Stimulated activated CD4-positive, alpha-beta T cell treated with anti-CD3 and anti-CD28 coated beads, Interleukin-2, amount 100 ng/mL, for 4 hours (primary cell): ENCODE data around the gene PTPN14.

Experiments used
- DNase-seq: peaks from one replicate; pipeline ENCODE4 v3.0.0-alpha.2; 2020; ENCODE audit warnings: low read depth

PTPN14 gene

GRCh38 chr1:214453109-214453722 lies 98.2 kb downstream of the PTPN14 start:
- no peak for DNase-seq

GRCh38 chr1:214452152-214452784 lies 99.1 kb downstream of the PTPN14 start:
- DNase-seq: no peak

DNA sequence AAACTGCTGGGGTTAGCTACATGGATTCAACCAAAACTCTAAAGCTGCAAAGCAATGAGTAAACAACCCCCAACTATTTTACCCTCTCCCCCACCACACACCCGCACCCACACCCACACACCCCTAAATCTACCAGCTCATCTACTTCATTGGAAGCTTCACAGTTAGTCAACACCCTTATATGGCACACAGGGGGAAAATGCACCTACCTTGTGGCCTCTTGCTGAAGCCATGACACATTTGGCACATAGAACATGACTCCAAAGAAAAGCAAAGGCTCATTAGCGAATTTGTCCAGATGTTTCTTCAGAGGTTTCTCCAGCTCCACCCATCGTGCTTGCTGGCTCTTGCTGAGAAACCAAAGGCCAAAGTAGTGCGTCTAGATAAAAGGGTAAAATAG lies 99.8 kb downstream of the PTPN14 start:
- DNase-seq: no peak

- no peak for DNase-seq
These were observed 102.0 kb downstream of the PTPN14 start for GRCh38 chr1:214449371-214449770.

GRCh38 chr1:214448536-214448935 lies 102.9 kb downstream of the PTPN14 start:
- DNase-seq: no peak

GRCh38 chr1:214447557-214447871 lies 103.9 kb downstream of the PTPN14 start:
- no peak for DNase-seq

DNA sequence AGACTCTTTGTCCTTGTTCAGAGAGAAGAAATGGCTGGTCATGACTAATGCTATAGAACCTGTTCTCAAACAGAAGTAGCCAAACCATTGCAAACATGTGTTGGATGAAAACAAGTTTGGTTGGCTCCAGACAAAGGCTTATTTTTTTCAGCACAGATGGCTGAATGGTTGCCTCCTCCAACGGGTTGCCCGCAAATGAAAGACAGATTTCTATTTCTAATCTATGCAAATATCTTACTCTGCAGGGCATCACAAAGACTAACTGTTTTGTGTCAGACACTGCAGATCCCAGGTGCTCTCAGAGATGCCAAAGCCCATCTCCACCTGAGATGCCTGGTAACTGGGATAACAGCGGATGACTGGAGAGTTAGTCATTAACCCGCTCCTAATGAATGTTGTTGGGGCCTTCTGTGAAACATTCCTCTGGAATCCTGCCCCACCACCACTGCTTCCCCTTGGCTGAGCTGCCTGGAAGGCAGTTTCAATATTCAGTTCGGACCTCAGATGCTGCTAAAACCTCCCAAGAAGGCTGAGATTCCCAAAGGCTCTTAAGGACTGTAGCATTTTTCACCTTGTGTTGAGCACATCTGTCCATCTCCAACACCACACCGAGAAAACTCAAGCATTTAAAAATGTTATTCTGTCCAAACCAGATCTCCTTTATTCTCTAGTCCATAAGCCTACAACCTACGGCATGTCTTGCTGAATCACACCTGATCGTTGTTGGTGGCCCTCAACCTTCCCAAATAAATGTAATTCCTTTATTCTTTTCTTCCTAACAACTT lies 104.4 kb downstream of the PTPN14 start:
- no peak for DNase-seq

DNA sequence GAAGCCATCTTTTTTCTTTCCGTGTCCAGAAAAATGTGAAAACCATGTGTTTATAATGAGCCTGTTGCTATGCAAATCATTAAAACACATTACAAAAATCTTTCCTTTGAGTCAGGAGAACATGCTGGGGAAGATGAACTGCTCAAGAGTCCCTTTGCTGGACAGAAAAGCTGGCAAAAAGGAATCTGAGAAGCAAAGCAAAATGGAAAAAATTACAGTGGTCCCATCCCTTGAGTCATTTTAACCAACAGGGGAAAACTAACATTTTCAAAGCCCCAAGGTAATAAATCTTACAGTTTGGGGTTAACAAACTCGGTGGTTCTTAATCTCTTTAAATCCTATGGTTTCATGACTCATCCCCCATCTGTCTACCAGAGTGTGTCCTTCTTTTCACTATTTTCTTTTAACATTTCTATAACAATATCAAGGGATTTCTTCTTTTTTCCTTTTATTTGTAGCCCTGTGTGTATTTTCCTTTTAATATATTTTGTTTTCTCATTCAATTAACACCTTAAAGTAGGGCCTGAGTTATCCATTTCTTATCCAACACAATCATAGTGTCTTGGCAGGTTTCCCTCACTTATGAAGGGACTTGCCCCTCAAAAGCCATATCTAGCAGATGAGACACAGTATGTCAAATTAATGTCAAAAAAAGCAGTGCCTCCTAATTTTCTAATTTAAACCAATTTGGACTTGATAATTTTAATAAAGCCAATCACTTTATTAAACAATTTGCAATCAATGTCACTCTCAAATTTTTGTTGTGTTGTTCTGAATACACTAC lies 105.4 kb downstream of the PTPN14 start:
- DNase-seq: no peak

GRCh38 chr1:214445199-214445598 lies 106.2 kb downstream of the PTPN14 start:
- no peak for DNase-seq

DNA sequence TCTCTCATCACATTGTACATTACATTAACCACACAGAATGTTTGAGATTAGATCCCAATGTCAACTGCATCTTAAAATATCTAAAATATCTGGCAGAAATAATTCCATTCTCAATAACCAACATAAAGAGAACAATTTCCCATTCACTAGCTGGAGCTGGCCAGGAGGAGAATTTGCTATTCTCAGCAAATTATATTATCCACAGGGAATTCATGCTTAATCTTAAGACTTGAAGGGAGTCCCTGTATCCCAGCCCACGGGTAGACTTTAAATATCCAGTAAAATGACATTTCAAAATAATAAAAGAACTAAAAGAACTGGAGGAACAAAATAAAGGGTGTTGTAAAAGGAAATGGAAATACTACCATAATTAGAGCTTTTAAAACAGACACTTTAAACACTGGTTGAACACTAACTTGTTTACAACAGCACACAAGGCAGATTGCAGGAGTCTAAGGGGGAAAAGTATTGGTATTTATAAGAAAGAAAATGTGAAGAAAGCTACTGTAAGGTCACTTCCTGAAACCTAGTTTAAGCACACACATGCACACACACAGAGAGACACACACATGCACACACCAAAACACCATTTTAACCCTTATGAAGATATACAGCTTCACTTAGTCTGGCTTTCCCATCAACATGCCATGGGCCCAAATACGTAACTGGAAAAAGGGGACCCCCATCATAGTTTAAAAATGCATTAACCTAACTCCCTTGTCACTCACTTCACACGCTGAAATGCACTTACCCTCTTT lies 107.0 kb downstream of the PTPN14 start:
- DNase-seq: no peak

DNA sequence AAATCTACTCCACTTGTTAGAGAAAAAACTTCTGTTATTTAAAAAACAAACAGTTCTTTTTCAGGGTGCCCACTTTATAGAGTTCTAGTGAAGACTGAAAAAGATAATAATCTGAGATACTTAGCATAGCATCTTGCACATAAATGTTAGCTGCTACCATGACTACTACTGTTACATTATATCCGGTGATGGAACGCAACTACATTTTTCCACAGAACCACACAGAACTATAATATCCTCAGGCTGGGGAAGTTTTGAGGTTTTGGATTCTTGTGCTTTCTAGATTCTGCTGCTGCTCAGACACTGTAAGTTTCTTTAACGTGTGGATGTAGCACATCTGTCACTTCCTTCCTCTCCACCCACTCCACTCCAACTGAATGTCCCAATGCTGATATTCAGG lies 110.3 kb downstream of the PTPN14 start:
- no peak for DNase-seq

- DNase-seq: no peak
These were observed 111.0 kb downstream of the PTPN14 start for GRCh38 chr1:214440219-214440965.

DNA sequence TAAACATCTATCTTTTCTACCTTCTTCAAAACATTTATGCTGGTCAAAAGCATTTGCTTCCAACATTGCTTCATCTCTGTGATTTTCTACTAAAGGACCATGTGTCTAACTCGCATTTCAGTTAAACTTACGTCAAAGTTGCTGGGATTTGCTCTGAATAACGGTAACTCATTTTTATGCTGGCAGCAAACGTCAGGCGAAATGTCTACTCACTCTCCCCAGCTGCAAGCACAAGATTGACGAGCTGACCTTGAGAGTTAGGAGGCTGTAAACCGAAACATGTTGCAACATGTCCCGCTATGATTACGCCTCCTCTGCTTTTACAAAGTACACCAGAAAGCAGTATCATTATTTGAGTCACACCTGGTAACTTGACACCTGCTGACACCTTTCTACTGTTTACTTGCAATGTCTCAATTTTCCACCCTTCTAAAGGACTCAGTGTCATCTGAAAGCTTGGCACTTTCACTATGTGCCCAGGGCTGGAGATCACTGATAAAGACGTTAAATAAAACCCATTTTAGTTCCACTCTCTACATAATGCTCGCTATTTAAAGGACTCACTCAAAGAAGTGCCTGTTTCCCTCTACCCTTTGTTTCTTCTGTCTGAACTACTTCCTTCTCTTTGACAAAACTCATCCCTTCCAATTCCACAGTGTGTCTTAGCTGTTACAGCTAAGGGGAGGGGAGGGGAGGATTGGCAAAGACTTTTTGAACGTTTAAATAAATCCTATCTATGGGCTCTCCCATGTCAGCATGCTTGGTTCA lies 111.9 kb downstream of the PTPN14 start:
- DNase-seq: no peak

DNA sequence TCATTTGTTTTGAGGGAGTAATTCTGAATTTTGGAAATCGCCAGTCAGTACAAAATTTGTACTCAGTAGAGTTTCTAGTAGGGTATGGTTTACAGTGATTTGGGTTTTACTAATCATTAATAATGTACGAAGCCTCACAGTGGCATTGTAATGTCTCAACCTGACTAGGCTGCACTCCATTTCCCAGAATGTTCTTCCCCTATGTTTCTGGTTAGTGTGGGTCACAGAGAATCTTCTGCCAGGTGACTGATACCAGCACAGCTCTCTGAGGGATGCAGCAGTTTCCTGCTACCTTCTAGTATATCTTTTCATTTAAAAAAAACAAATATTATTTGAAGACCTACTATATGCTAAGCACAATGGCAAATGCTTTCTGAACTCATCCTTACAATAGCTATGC lies 112.9 kb downstream of the PTPN14 start:
- DNase-seq: no peak

DNA sequence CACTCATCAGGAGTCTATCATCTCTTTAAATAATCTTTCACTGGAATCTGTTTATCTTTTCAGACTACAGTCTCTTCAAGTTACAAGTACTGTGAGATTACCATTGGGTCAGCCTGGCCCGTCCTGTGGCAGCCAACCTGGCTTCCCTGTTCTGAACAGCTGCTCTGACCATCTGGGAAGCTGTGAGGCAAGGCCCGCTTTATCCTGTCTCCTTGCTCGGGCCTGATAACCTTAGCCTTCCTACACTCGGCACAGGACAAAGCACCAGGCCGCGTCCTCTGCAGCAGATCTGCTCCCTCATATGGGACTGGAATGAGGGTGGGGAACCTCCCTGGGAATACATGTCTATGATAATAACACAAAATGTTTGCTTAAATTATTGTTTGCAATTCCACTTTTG lies 113.3 kb downstream of the PTPN14 start:
- no peak for DNase-seq

DNA sequence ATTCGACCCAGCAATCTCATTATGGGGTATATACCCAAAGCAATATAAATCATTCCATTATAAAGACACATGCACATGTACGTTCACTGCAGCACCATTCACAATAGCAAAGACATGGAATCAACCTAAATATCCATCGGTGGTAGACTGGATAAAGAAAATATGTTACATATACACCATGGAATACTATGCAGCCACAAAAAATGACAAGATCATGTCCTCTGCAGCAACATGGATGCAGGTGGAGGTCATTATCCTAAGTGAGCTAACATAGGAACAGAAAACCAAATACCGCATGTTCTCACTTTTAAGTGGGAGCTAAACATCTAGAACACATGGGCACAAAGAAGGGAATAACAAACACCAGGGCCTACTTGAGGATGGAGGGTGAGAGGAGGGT lies 115.5 kb downstream of the PTPN14 start:
- no peak for DNase-seq

DNA sequence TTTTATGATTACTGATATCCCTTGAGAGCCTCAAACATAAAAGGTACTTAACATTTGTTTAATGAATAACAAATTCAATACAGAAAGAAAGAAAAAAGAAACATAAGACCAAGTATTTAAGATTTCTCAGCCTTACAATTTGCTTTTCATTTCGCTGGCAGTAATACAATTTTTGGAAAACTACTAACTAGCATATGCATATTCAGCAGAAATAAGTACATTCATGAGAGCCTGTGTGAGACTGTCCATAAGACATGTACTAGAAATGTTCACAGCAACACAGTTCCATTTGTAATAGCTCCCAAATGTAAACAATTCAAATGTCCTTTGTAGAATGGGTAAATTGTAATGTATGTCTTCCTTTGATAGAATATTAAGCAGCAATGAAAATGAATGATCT lies 119.2 kb downstream of the PTPN14 start:
- DNase-seq: no peak

DNA sequence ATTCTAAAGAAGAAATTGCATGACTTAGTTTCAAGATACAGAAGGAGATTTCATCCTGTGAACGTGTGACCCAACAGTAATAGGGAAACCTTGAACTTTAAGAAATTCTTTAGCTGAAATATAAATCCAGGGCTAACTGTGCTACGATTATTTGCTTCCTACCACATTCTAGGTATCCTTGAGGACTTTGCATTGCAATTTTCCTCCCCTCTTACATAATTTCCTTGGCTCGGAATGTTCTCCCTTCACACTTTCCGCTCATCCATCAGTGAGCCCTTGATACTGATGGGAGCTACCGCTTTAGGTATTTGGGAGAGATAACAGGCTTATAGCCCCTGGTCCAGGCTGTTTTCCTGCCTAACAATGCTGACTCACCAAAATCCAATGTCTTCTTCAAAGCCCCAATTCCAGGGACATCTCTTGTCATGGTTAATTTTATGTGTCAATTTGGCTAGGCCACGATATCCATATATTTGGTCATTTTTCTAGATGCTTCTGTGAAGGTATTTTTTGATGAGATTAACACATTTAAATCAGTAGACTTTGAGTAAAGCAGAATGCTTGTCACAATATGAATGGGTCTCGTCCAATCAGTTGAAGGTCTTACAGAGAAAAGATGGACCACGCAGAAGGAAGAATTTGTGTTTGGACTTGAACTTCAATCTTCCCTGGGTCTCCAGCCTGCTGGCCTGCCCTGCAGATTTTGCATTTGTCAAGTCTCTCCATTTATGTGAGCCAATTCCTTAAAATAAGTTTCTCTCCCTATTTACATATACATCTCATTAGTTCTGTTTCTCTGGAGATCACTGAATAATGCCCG lies 121.2 kb downstream of the PTPN14 start:
- no peak for DNase-seq

DNA sequence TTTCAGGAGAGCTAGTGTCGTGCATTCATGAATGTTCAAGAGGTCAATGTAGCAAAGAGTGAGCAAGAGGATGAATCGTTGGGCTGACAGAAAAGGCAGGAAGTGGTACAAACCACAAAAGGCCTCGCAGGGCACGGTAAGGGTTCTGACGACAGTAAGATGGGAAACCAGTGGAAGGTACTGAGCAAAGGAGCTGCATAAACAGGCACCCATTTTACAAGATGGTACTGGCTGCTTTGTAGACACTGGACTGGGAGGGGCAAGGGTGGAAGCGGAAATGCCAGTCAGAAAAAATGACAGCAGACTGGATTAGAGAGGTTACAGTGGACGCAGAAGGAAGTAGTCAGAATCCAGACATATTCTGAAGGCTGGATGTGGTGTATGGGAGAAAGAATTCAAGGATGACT lies 123.5 kb downstream of the PTPN14 start:
- DNase-seq: peak; percentile 14

GRCh38 chr1:214426426-214426812 lies 125.0 kb downstream of the PTPN14 start:
- no peak for DNase-seq
